Gastroesophageal sphincter (tissue), 4 donors: Measurements from ENCODE around the gene AGBL3. TPM values are rescaled to one million over a fixed set of nuclear protein-coding genes. Genes with fewer than 3 reads are reported as not detected.
"Not testable (repeated sequence)": the region's sequence is repeated elsewhere in the genome, so short reads cannot be mapped to it uniquely, and the experiment has no call there.

ENCODE experiments used
- ATAC-seq: fragments of 150-250 bp; one replicate; pipeline ENCODE4 v1.9.1; 2016; ENCODE audit warnings: mild to moderate bottlenecking, moderate library complexity
- H3K27ac ChIP-seq, 4 donors: fragments of 200-600 bp; sonication (generic) in 3 of 4; 1 replicate in 3 of 4; 2 replicates in 1 of 4; pipeline ENCODE4 v1.5.1; 2016 to 2019
- H3K27me3 ChIP-seq: fragments of 200-600 bp; sonication (generic); one replicate; pipeline ENCODE4 v1.5.1; 2019
- H3K36me3 ChIP-seq, 2 donors: fragments of 200-600 bp; sonication (generic); one replicate each; pipeline ENCODE4 v1.5.1; 2019; ENCODE audit warnings: control low read depth in 1 of 2
- H3K4me1 ChIP-seq, 3 donors: fragments of 200-600 bp; sonication (generic); 1 replicate in 2 of 3; 2 replicates in 1 of 3; pipeline ENCODE4 v1.5.1; 2016 to 2019; ENCODE audit warnings: control low read depth in 2 of 3
- H3K4me3 ChIP-seq, 2 donors: fragments of 200-600 bp; sonication (generic); one replicate each; pipeline ENCODE4 v1.5.1; 2019; ENCODE audit warnings: mild to moderate bottlenecking in 1 of 2, moderate library complexity in 1 of 2
- H3K9me3 ChIP-seq, 3 donors: fragments of 200-600 bp; sonication (generic); one replicate each; pipeline ENCODE4 v1.5.1; 2017 to 2019; ENCODE audit warnings: control low read depth in 2 of 3
- CTCF ChIP-seq, 4 experiments: fragments of 200-600 bp in 2 of 4; fragments of 450-650 bp in 2 of 4; sonication (generic) in 1 of 4; IDR thresholded peaks; one replicate each; pipeline ENCODE4 v1.5.1; 2017 to 2019; ENCODE audit warnings: antibody characterized with exemption in 4 of 4, mild to moderate bottlenecking in 2 of 4, moderate library complexity in 2 of 4
- EP300 ChIP-seq: sonication (generic); formaldehyde crosslinking; IDR thresholded peaks from one replicate; pipeline ENCODE4 v1.6.1; 2017; ENCODE audit warnings: antibody characterized with exemption, mild to moderate bottlenecking
- POLR2A ChIP-seq, 2 donors: fragments of 450-650 bp; IDR thresholded peaks; one replicate each; pipeline ENCODE4 v1.6.1; 2017; ENCODE audit warnings: antibody characterized with exemption in 2 of 2, mild to moderate bottlenecking in 2 of 2, moderate library complexity in 1 of 2
- POLR2AphosphoS5 ChIP-seq: sonication (generic); formaldehyde crosslinking; IDR thresholded peaks from one replicate; pipeline ENCODE4 v1.6.1; 2017; ENCODE audit warnings: antibody characterized with exemption
- WGBS, 2 donors: methylation state at CpG; one replicate each; pipeline ENCODE4 v1.1.5; 2018; ENCODE audit warnings: low coverage in 1 of 2; 5-methylcytosine and 5-hydroxymethylcytosine counted together
- total RNA-seq, 4 donors: library from RNA; depleted of rRNA; stranded (reverse); fragments of >200 nt; gene quantifications; one replicate each; pipeline ENCODE4 v1.1.0, GENCODE V29; 2016

The AGBL3 gene
- total RNA-seq, 4 donors from 2014 or later: 0.30 to 5.6 (median 3.1) TPM

- Histone ChIP-seq H3K4me1 (no peaks in the 10 kb centered on the region), H3K4me3 (no peak overlapping the region), H3K9me3 (peaks cover 0 to 5% (median 0%) of the 10 kb centered on the region in 3 donors), H3K27me3 (no peaks in the 10 kb centered on the region), H3K27ac (no peak overlapping the region), H3K36me3 (no peaks in the 10 kb centered on the region)
- ATAC-seq: no peak
- no CpG with 5 or more reads among the region's 1 CpG for WGBS, 2 donors
- TF ChIP-seq EP300 (no peak), CTCF (IDR thresholded peaks at IDR 0.05) (no peak)
These were observed 123.7 kb downstream of the AGBL3 start for GRCh38 chr7:135109976-135110375.

DNA sequence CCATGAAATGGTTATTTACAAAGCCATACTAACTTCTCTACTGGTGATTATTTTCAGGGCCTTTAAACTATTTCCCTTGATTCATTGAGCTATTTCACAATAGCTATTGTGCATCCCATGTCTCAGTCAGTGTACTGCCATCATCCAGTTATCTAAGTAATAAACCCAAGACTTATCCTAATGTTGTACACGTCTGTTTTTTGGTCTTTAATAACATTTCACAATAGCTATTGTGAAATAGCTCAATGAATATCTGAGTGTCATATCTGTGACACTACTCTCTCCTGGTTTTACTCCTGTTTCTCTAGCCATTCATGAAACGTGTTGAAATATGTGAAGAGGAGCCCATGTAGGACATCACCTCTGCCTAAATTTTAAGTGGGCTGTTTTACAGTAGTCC is 125.1 kb downstream of the AGBL3 start:
- Histone ChIP-seq H3K9me3 (no peaks in the 10 kb centered on the region), H3K27ac (no peak overlapping the region), H3K36me3 (no peaks in the 10 kb centered on the region), H3K4me1 (no peaks in the 10 kb centered on the region), H3K27me3 (no peaks in the 10 kb centered on the region), H3K4me3 (no peak overlapping the region)
- ATAC-seq: peak; percentile 55
- WGBS, 2 donors: 62 to 90% methylated on average over 2 of the region's 2 CpGs
- no peak for TF ChIP-seq EP300
- no peak for TF ChIP-seq CTCF (IDR thresholded peaks at IDR 0.05)
- no peak for TF ChIP-seq POLR2AphosphoS5
- TF ChIP-seq POLR2A (IDR thresholded peaks at IDR 0.05): no peak

GRCh38 chr7:135114622-135115021 is 128.3 kb downstream of the AGBL3 start:
- TF ChIP-seq EP300 (no peak), POLR2A (IDR thresholded peaks at IDR 0.05) (no peak), CTCF (IDR thresholded peaks at IDR 0.05) (no peak), POLR2AphosphoS5 (no peak)
- 100% methylated on average over 1 of the region's 1 CpG for WGBS, 2 donors
- Histone ChIP-seq H3K27ac (no peak overlapping the region), H3K4me3 (no peak overlapping the region), H3K27me3 (no peaks in the 10 kb centered on the region), H3K4me1 (no peaks in the 10 kb centered on the region), H3K9me3 (peaks cover 0 to 2% (median 0%) of the 10 kb centered on the region in 3 donors), H3K36me3 (no peaks in the 10 kb centered on the region)
- no peak for ATAC-seq

DNA sequence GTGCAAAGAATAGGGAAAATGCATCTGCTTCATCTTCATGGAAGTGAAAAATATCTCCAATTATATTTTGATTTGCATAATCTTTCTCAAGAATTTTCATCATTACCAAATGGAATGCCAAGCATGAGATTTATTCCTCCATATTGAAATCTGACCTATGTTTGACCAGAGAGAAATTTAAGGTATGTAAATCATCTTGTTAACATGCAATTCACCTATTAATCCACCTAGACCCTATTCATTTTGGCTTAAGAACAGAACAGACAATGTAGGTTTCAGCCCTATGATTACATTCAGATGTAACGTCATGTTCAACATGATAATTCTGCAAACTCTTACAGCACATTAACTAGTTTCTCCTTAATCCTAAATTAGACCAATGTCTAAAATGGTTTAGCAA is 130.8 kb downstream of the AGBL3 start:
- Histone ChIP-seq H3K27ac (no peak overlapping the region), H3K4me3 (no peak overlapping the region), H3K4me1 (no peaks in the 10 kb centered on the region), H3K36me3 (no peaks in the 10 kb centered on the region), H3K9me3 (peaks cover 0 to 8% (median 0%) of the 10 kb centered on the region in 3 donors), H3K27me3 (no peaks in the 10 kb centered on the region)
- TF ChIP-seq EP300 (no peak), POLR2A (IDR thresholded peaks at IDR 0.05) (no peak), CTCF (IDR thresholded peaks at IDR 0.05) (no peak), POLR2AphosphoS5 (no peak)
- no peak for ATAC-seq
- WGBS, 2 donors: 67 to 89% methylated on average over 1 of the region's 1 CpG

DNA sequence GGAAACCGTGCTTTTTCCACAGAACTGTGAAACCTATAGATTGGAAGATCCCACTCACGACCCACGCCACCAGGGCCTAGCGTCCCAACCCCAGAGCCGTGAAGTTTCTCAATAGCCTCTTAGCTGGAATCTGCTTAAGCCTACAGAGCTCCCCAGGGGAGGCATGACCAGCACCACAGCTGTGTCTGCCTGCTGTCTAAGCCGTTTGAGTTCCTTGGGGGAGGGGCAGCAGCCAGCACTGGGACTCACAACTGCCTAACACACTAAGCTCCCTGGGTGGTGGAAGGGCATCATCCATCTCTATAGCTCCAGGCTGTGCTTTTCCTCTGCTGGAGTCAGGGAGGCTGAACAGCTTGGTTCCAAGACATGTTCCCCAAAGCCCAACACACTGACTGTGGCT is 135.6 kb downstream of the AGBL3 start:
- Histone ChIP-seq H3K36me3 (no peaks in the 10 kb centered on the region), H3K27ac (no peak overlapping the region)

GRCh38 chr7:135124631-135125030 is 138.3 kb downstream of the AGBL3 start:
- ATAC-seq, H3K4me1 ChIP-seq, H3K36me3 ChIP-seq, H3K4me3 ChIP-seq, H3K27me3 ChIP-seq, H3K27ac ChIP-seq, H3K9me3 ChIP-seq: not testable (repeated sequence)
- WGBS, 2 donors: 77% methylated on average over 3 of the region's 3 CpGs

More for the DNA sequence above, 135.6 kb downstream of the AGBL3 start:
- Histone ChIP-seq H3K27me3 (no peaks in the 10 kb centered on the region), H3K9me3 (peaks cover 0 to 8% (median 0%) of the 10 kb centered on the region in 3 donors), H3K4me3 (no peak overlapping the region), H3K4me1 (no peaks in the 10 kb centered on the region)
- ATAC-seq: no peak
- no CpG with 5 or more reads among the region's 6 CpGs for WGBS, 2 donors
- no peak for TF ChIP-seq EP300
- no peak for TF ChIP-seq CTCF (IDR thresholded peaks at IDR 0.05)
- TF ChIP-seq POLR2A (IDR thresholded peaks at IDR 0.05): no peak
- no peak for TF ChIP-seq POLR2AphosphoS5
